GM18526 (cell line): ENCODE results near the gene WFDC2.

Source experiments
- POLR2A ChIP-seq: IDR thresholded peaks from 3 replicates; pipeline ENCODE4 v1.6.1; 2011; ENCODE audit not compliant: insufficient read length; ENCODE audit errors: extremely low read depth

Gene WFDC2

DNA sequence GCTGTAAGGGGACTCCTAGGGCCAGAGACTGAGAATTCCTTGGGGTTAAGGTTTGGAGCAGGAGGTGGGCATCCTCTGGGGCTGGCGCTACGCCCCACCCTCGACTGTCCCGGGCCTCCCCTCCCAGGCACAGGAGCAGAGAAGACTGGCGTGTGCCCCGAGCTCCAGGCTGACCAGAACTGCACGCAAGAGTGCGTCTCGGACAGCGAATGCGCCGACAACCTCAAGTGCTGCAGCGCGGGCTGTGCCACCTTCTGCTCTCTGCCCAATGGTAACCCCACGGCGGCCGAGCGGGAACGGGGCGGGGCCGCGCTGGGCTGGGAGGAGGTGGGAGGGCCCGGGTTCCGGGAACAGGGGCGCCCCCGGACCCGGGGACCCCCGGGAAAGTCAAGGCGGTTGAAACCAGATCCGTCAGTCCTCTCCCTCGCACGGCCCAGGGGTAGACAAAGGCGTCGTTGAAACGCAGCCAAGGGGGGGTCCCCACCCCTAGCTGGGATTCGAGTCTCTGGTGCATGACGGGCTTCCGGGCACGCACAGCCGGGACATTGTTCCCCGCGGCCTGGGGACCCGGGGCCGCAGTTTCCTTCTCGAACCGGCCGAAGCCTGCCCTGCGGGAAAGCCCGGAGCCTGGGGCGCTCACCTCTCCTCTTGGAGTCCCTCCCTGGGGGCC is 844 bp downstream of the WFDC2 start:
- no peak for TF ChIP-seq POLR2A

GRCh38 chr20:45470937-45471336 is 1.4 kb downstream of the WFDC2 start:
- no peak for TF ChIP-seq POLR2A

- no peak for TF ChIP-seq POLR2A
Observed at GRCh38 chr20:45479822-45480221, 10.3 kb downstream of the WFDC2 start.

DNA sequence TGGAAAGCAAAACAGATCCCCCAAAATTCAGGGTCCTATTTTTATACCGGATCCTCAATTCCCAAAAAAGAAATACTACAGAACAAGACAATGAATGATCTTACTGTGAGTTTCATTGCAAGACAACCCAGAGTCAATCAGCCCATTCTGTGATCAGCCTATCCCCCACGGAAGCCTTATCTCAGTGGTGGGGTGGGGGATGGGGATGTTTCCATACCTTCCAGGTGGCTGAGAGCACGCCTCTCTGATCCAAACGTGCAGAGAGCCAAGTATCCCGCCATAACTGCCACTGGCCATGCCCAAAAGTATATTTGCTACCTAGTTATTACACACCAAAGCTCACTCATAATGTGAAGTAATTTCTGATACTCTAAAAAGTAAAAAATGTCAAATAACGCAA is 15.1 kb downstream of the WFDC2 start:
- no peak for TF ChIP-seq POLR2A

DNA sequence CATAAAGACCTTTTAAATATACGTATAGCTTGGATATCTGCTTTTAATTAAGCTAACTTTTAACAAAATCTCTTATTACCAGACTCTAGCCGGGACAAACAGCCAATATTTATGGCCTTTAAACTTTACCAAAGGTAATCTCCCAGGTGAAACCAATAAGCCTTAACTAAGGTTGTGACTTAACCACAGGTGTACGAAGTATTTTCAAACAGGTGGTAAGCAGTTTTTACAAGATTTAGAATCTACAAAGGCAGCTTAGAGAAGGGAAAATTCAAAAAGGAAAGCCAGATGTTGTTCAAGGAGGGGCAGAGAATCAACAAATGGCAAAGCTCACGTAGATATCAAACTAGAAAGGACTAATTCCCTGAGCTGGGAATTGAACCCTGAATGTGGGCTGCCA is 15.8 kb downstream of the WFDC2 start:
- TF ChIP-seq POLR2A = no peak

- no peak for TF ChIP-seq POLR2A
Observed at GRCh38 chr20:45487231-45487635, 17.7 kb downstream of the WFDC2 start.

DNA sequence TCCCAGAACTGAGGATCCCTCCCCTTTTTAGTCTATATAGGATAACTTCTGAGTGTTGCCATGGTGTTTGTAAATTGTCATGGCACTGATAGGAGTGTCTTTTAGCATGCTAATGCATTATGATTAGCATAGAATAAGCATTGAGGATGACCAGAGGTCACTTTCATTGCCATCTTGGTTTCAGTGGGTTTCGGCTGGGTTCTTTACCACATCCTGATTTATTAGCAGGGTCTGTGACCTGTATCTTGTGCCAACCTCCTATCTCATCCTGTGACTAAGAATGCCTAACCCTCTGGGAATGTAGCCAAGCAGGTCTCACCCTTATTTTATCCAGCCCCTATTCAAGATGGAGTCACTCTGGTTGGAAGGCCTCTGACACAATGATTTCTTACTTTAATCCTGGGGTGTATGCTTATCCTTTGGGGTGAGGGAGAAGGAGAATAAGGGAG is 19.6 kb downstream of the WFDC2 start:
- TF ChIP-seq POLR2A = no peak

- no peak for TF ChIP-seq POLR2A
Observed at GRCh38 chr20:45495501-45495941, 26.0 kb downstream of the WFDC2 start.

DNA sequence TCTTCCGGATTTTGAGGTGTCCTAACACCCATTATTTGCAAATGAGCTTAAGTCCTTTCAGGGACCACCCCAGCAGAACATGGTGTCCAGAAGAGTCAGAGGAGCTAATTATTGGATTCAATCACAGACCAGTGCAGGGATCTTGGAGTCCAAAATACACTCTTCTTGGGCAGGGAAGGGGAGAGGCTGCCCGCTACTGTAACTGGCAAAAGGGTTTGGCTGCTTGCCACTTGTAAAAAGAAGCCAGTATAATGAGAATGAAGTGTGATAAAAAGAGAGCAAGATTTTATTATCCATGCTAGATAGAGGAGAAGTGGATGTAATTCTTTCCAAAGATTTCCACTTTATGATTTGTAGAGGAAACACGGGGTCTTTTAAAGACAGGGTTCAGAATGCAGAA is 26.6 kb downstream of the WFDC2 start:
- no peak for TF ChIP-seq POLR2A

DNA sequence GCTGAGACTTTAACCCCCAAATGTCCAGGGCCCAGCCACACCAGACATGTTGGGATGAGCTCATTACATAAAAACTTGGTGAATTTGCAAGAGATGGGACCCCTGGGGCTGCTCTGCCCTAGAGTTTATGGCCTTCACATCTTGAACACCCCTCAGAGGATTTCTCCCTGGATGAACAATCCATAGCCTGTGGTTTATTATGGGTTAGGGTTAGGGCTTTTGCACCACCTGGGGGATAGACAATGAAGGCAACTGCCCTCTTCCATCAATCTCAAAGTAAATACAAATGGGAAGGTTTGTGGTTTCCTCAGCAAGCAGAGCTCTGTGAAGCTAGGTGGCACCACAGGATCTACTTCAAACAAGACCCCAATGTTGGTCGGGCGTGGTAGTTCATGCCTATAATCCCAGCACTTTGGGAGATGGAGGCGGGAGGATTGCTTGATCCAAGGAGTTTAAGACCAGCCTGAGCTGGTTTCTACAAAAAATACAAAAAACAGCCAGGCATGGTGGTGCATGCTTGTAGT is 28.5 kb downstream of the WFDC2 start:
- no peak for TF ChIP-seq POLR2A

DNA sequence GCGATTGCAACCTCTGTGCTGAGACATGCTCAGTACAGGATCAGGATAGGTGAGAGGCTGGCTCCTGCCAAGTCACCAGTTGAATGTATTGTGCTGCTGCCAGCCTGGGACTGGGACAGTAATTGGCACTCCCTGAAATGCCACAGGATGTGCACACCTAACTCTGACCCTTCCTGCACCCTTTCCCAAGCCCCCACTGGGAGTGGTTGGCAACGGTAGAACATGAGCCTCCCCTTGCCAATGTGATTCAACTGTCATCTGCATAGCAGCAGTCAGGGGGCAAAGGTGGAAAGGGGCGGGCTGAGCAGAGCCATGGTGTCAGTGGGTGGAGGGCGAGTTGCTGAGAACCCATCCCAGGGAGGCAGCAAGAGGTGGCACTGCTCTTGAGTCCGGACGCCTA is 30.5 kb downstream of the WFDC2 start:
- no peak for TF ChIP-seq POLR2A

GRCh38 chr20:45501600-45501999 is 32.0 kb downstream of the WFDC2 start:
- TF ChIP-seq POLR2A = no peak

DNA sequence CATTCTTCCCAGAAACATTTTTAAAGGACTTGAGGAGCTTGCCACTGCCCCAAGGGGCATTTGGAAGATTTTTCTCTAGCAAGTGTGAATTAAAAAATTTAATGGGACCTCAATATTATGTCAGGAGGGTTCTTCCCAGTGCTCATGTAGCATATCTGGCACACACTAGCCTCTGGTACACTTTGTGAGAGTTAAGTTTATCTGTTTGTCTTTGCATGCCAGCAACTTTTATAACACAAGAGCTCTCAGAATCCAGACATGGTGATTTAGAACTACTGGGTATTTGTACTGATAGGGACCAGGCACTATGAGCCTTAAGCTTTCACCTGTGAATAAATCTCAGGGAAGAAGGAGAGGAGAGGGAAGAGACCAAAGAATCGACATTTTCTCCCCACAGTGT is 33.0 kb downstream of the WFDC2 start:
- no peak for TF ChIP-seq POLR2A

DNA sequence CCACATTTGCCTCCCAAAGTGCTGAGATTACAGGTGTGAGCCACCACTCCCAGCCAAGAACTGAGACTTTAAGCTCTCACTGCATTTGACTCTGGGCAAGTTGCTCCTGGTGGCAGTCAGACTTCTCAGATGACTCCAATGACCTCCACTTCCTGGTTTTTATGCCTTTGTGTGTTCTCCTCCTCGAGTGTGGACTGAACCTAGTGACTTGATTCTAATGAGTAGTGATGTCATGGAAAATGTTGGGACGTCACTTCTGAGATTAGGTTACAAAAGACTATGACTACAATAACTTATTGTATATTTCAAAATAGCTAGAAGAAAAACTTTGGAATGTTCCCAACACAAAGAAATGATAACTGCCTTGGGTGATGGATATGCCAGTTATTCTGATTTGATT is 33.9 kb downstream of the WFDC2 start:
- no peak for TF ChIP-seq POLR2A

DNA sequence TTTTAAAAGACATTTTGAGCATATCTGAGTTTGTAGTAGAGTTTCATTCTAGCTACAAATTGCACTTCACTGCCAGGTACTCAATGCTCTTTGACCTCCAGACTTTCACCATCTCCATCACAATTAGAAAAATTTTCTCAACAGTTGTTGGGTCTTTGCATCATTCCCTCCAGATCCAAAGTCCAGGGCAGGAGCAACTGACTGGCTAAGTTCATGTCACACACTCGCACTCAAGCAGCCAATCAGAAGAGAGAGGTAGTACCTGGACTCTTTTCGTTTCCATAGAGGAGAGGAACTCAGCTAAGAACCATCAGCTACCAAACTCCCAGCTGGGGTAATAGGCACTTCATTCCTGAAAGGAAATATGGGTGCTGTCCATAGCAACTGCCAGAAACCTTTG is 36.8 kb downstream of the WFDC2 start:
- TF ChIP-seq POLR2A = no peak

GRCh38 chr20:45507011-45507820 is 37.7 kb downstream of the WFDC2 start:
- TF ChIP-seq POLR2A = no peak

- TF ChIP-seq POLR2A = no peak
Observed at GRCh38 chr20:45508068-45508886, 38.7 kb downstream of the WFDC2 start.
